Esophagus muscularis mucosa (tissue), 4 donors: ENCODE measurements around the gene RGS3. TPM values are rescaled to one million over a fixed set of nuclear protein-coding genes. Genes with fewer than 3 reads are reported as not detected.

Experiments
- DNase-seq: peaks from one replicate; pipeline ENCODE4 v3.0.0-alpha.2; 2017; ENCODE audit errors: extremely low spot score
- H3K27ac ChIP-seq, 4 donors: fragments of 200-600 bp; sonication (generic); replicated peaks in 1 of 4; 1 replicate in 3 of 4; 2 replicates in 1 of 4; pipeline ENCODE4 v1.5.1; 2016 to 2019; ENCODE audit warnings: mild to moderate bottlenecking in 1 of 4
- H3K27me3 ChIP-seq, 4 donors: fragments of 200-600 bp; sonication (generic); one replicate each; pipeline versions ENCODE4 v1.5.1 to v1.6.0; 2016 to 2019
- H3K36me3 ChIP-seq, 4 donors: fragments of 200-600 bp; sonication (generic); one replicate each; pipeline ENCODE4 v1.5.1; 2016 to 2019
- H3K4me1 ChIP-seq, 4 donors: fragments of 200-600 bp; sonication (generic); one replicate each; pipeline ENCODE4 v1.5.1; 2016 to 2019
- H3K4me3 ChIP-seq, 4 donors: fragments of 200-600 bp; sonication (generic); 1 replicate in 2 of 4; 2 replicates in 2 of 4; pipeline ENCODE4 v1.5.1; 2016 to 2019; ENCODE audit warnings: mild to moderate bottlenecking in 4 of 4, moderate library complexity in 1 of 4
- H3K9me3 ChIP-seq, 4 donors: fragments of 200-600 bp; sonication (generic); 1 replicate in 3 of 4; 2 replicates in 1 of 4; pipeline ENCODE4 v1.5.1; 2016 to 2019
- EP300 ChIP-seq: sonication (generic); formaldehyde crosslinking; IDR thresholded peaks from one replicate; pipeline ENCODE4 v1.6.1; 2017; ENCODE audit warnings: antibody characterized with exemption
- POLR2A ChIP-seq: fragments of 450-650 bp; IDR thresholded peaks from one replicate; pipeline ENCODE4 v1.6.1; 2017; ENCODE audit warnings: antibody characterized with exemption, moderate library complexity, mild to moderate bottlenecking, low read depth
- POLR2AphosphoS5 ChIP-seq, 2 donors: sonication (generic); formaldehyde crosslinking; IDR thresholded peaks; one replicate each; pipeline ENCODE4 v1.6.1; 2017; ENCODE audit warnings: antibody characterized with exemption in 2 of 2
- WGBS: methylation state at CpG from one replicate; pipeline ENCODE4 v1.1.5; 2018; 5-methylcytosine and 5-hydroxymethylcytosine counted together
- intact Hi-C: fragments of 100-400 bp; cut with DNase I; formaldehyde crosslinking; loops from one replicate; pipeline ENCODE4 v1.15.1; 2023
- total RNA-seq, 4 donors: library from RNA; depleted of rRNA; stranded (reverse); fragments of >200 nt; gene quantifications; one replicate each; pipeline versions ENCODE4 v1.1.0 to v1.2.1, GENCODE V29; 2016
- TF ChIP-seq, protein P1 (sequence below), 3 experiments: fragments of 200-600 bp in 2 of 3; fragments of 450-650 bp in 1 of 3; sonication (generic) in 2 of 3; IDR thresholded peaks; one replicate each; pipeline ENCODE4 v1.5.1; 2017 to 2019; ENCODE audit warnings: antibody characterized with exemption in 3 of 3, mild to moderate bottlenecking in 2 of 3, moderate library complexity in 1 of 3

The RGS3 gene
- total RNA-seq, 4 donors from 2014 or later, result 37.3 to 121 (median 68.5) TPM

DNA sequence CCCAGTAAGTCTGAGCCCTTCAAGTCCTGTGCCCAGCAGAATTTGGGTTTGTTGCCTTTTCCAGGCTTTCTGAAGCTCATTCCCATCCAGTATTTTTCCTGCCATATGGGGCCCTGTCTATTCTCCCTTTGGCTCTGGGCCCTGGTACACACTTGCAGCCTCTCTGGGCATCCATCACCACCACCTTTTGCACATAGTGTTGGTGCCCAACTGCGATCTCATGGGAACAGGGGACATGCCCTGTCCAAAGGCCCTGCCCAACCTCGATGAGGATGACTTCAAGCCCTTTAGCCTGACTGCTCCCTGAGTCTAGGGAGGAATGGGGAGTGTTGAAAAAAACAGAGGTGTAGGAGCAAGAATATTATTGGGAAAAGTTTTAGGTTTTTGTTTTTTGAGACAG, 11.5 kb downstream of the RGS3 start:
- peak overlapping the region in 1 of 4 donors; percentile 55 for H3K27ac ChIP-seq
- DNase-seq, result no peak
- intact Hi-C loops, result no loop called here
- no peak overlapping the region for H3K4me3 ChIP-seq
- WGBS, result 80% methylated on average over 2 of the region's 2 CpGs
- no peaks in the 10 kb centered on the region for H3K9me3 ChIP-seq
- no peak for TF ChIP-seq POLR2AphosphoS5 (IDR thresholded peaks at IDR 0.05)
- no peak for TF ChIP-seq EP300
- no peak for TF ChIP-seq POLR2A
- TF ChIP-seq, protein P1, sequence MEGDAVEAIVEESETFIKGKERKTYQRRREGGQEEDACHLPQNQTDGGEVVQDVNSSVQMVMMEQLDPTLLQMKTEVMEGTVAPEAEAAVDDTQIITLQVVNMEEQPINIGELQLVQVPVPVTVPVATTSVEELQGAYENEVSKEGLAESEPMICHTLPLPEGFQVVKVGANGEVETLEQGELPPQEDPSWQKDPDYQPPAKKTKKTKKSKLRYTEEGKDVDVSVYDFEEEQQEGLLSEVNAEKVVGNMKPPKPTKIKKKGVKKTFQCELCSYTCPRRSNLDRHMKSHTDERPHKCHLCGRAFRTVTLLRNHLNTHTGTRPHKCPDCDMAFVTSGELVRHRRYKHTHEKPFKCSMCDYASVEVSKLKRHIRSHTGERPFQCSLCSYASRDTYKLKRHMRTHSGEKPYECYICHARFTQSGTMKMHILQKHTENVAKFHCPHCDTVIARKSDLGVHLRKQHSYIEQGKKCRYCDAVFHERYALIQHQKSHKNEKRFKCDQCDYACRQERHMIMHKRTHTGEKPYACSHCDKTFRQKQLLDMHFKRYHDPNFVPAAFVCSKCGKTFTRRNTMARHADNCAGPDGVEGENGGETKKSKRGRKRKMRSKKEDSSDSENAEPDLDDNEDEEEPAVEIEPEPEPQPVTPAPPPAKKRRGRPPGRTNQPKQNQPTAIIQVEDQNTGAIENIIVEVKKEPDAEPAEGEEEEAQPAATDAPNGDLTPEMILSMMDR (IDR thresholded peaks at IDR 0.05), result no peak
- no peaks in the 10 kb centered on the region for H3K27me3 ChIP-seq
- no peaks in the 10 kb centered on the region for H3K36me3 ChIP-seq
- peaks cover 28 to 75% (median 54%) of the 10 kb centered on the region in 4 donors for H3K4me1 ChIP-seq

DNA sequence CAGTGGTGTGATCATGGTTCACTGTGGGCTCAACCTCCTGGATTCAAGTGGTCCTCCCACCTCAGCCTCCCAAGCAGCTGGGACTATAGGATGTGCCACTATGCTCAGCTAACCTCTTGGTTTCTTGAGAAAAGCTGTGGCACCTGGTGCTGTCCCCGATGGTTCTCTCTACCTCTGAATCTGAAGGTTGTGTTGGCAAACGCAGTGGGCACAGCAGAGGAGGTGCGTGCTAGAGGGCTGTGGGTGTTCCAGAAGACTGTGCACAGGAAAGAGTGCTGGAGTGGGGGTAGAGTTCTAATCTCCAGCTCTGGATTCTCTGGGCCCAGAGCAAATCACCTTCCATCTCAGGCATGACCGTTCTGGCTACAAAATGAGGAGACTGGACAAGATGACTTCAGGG, 12.5 kb downstream of the RGS3 start:
- intact Hi-C loops, result no loop called here
- DNase-seq, result no peak
- Histone ChIP-seq H3K4me3 (no peak overlapping the region), H3K9me3 (no peaks in the 10 kb centered on the region), H3K4me1 (peaks cover 28 to 72% (median 53%) of the 10 kb centered on the region in 4 donors), H3K27me3 (no peaks in the 10 kb centered on the region), H3K27ac (no peak overlapping the region), H3K36me3 (no peaks in the 10 kb centered on the region)
- TF ChIP-seq, protein P1 (IDR thresholded peaks at IDR 0.05), result no peak
- TF ChIP-seq POLR2AphosphoS5 (IDR thresholded peaks at IDR 0.05) (no peak), POLR2A (no peak), EP300 (no peak)
- 95% methylated on average over 4 of the region's 4 CpGs for WGBS

DNA sequence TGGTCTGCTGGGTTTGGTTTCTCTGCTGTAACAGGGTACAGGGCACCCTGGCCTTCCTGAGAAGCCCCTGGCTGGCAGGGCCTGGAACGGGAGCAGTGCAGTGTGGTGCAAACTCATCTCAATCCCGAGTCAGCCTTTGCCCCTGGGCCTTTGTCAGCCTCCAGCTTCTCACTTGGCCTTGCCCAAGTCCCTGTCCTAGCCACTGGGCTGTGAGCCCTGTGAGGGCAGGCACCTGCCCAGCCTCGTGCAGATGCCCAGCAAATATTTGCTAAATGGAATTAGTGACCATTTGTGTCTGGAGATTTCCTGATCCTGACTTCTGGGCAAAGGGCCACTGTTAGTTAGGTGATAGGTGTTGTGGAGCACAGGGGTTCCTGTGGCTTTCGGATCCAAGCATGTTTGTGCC, 13.0 kb downstream of the RGS3 start:
- H3K4me3 ChIP-seq, result no peak overlapping the region
- no peak for TF ChIP-seq POLR2AphosphoS5 (IDR thresholded peaks at IDR 0.05)
- no peak for TF ChIP-seq EP300
- no peak for TF ChIP-seq POLR2A
- peaks cover 28 to 71% (median 50%) of the 10 kb centered on the region in 4 donors for H3K4me1 ChIP-seq
- no peak overlapping the region for H3K27ac ChIP-seq
- intact Hi-C loops, result no loop called here
- no peaks in the 10 kb centered on the region for H3K27me3 ChIP-seq
- no peak for DNase-seq
- H3K9me3 ChIP-seq, result no peaks in the 10 kb centered on the region
- H3K36me3 ChIP-seq, result no peaks in the 10 kb centered on the region
- WGBS, result 95% methylated on average over 3 of the region's 4 CpGs

DNA sequence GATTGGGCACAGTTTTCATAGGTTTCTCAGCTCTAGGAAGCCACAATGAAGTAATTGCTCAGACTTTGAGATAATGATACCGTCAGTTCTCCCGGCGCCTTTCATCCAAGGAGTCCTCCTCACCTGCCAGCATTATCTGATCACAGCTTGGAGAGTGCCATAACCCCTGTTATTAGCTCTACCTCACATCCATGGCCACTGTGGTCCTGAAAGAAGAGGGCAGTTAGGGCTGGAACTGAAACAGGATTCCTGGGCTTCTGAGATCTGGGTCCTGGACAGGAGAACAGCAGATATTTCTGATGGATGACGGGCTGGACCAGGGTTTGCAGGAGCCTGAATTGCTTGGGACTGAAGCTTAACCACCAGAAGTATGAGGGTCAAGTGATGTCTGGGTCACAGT, 13.5 kb downstream of the RGS3 start:
- no peak for TF ChIP-seq EP300
- TF ChIP-seq POLR2A, result no peak
- TF ChIP-seq, protein P1 (IDR thresholded peaks at IDR 0.05), result no peak
- TF ChIP-seq POLR2AphosphoS5 (IDR thresholded peaks at IDR 0.05), result no peak
- Histone ChIP-seq H3K36me3 (no peaks in the 10 kb centered on the region), H3K9me3 (no peaks in the 10 kb centered on the region), H3K27ac (no peak overlapping the region), H3K27me3 (no peaks in the 10 kb centered on the region), H3K4me1 (peaks cover 28 to 67% (median 51%) of the 10 kb centered on the region in 4 donors), H3K4me3 (no peak overlapping the region)
- 98% methylated on average over 3 of the region's 4 CpGs for WGBS
- intact Hi-C loops, result no loop called here
- DNase-seq, result no peak

DNA sequence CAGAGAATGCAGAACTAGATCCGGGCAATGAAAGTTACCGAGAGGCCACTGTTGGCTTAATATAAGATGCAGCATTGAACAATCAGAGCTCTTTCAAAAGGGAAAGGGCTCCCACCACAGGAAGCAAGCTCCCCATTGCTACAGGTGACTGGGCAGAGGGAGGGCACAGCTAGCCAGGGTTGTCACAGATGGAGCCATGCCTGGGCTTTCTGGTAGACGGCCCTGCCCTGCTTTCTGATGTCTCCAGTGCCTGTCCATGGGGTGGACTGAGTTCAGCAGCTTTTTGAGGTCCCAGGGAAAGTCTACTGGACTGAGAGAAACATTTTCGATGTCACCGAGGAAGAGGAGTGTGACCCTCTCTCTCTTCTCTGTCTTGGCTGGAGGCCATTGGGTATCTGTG, 14.1 kb downstream of the RGS3 start:
- DNase-seq, result no peak
- H3K36me3 ChIP-seq, result no peaks in the 10 kb centered on the region
- no peak overlapping the region for H3K27ac ChIP-seq
- H3K4me3 ChIP-seq, result no peak overlapping the region
- TF ChIP-seq POLR2A, result no peak
- TF ChIP-seq, protein P1 (IDR thresholded peaks at IDR 0.05), result no peak
- TF ChIP-seq EP300, result no peak
- no peak for TF ChIP-seq POLR2AphosphoS5 (IDR thresholded peaks at IDR 0.05)
- 91% methylated on average over 5 of the region's 5 CpGs for WGBS
- H3K9me3 ChIP-seq, result no peaks in the 10 kb centered on the region
- H3K27me3 ChIP-seq, result no peaks in the 10 kb centered on the region
- peaks cover 28 to 72% (median 55%) of the 10 kb centered on the region in 4 donors for H3K4me1 ChIP-seq
- intact Hi-C loops, result no loop called here
